ENCODE data around the gene PPRC1.

Gene PPRC1

DNA sequence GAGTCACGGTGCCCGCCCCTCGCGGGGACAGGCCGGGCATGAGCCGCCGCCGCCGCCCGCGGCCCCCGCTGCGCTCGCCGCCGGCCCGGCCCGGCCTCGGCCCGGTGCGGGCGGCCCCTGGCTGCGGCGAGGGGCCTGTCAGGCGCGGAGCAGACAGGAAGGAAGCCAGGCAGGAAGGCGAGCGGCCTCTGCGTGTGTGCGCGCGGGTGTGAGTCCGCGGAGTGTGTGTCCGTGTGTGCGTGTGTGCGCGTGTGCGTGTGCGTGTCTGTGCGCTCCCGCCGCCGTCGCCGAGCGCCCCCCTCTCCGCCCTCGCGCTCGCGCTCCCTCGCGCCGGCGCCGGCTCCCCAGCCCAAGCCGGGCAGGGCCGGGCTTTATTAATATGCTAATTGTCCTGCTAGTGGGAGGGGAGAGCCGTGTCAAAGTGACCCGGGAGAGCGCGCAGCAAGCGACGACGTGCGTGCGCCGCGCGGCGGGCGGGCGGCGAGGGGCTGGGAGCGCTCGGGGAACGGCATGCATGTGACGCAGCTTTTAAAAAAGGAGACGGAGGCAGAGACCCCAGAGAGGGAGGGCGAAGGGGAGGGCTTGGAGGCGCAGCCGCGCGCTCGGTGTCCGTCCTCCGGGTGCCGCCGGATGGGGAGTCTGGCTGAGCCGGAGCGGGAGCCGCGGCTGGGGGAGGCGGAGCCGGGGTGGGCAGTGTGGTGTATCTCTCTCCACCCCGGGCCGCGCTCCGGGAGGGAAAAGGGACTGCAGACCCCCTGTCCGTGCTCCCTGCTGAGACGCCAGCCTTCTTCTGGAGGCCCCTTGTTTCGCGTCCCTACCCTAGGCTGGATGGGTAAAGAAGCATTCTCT is 12.5 kb upstream of the PPRC1 start, which contains the start of gene LDB1:
Gene LDB1 (minus strand): TSS at position 227 of the 849 bp plus-strand sequence. CDS start 258 bp downstream, outside the sequence.
- H3K4me3 ChIP-seq (ENCODE audit: low read depth, low read length), result peak within 1 kb of the TSS; percentile 90
- no peaks in the 10 kb centered on the region for H3K9me3 ChIP-seq (ENCODE audit: control insufficient read depth, insufficient read depth, low read depth, low read length)
- H3K4me1 ChIP-seq (ENCODE audit: control insufficient read depth, insufficient read depth, low read length), result peaks cover 55% of the 10 kb centered on the region
- no peaks in the 10 kb centered on the region for H3K27me3 ChIP-seq (ENCODE audit: control insufficient read depth, insufficient read depth, low read length)
- peak within 1 kb of the TSS; percentile 91 for H3K9ac ChIP-seq (ENCODE audit: low read length)
- peak within 1 kb of the TSS; percentile 94; the same call in 1 of the 2 replicates for H3K27ac ChIP-seq (ENCODE audit: low read depth, low read length)
- no peaks in the 10 kb centered on the region for H3K36me3 ChIP-seq (ENCODE audit: control insufficient read depth, insufficient read depth, low read length)

DNA sequence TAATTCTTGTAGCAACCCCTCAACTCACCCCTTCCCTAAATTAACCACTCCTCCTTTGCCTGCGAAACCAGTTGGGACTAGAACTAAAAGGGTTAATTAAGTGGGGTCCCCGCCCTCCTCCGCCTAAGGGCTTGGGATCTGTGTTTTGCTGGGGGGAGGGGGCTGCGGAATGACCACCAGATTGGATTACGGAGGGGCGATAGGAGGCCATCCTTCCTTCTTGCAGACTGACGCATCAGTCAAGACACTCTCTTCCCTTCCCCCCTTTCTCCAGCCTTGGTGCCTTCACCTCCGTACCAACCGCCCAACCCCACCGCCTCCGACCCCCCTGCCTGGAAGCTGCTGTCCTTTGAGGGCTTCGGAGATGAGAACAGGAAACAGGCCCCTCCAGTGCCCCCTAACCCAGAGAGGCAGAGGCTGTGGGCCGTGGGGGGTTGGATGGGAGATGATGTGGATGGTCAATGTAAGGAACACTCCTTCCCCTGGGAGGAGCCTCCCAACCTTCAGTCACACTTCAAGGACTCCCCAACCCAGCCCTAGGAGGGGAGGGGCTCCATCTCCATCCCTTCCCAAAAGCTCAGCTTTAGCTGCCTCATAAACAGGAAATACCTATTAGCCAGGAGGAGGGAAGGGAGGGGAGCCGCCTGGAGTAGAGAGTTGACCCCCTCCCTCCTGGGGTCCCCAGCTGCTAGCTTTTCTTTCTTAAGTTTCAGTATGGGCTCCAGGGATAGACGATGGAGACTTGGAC is 11.7 kb upstream of the PPRC1 start:
- Histone ChIP-seq H3K9ac (ENCODE audit: low read length) (peak overlapping the region; percentile 91), H3K36me3 (ENCODE audit: control insufficient read depth, insufficient read depth, low read length) (no peaks in the 10 kb centered on the region), H3K4me3 (ENCODE audit: low read depth, low read length) (peak overlapping the region; percentile 90), H3K9me3 (ENCODE audit: control insufficient read depth, insufficient read depth, low read depth, low read length) (no peaks in the 10 kb centered on the region), H3K4me1 (ENCODE audit: control insufficient read depth, insufficient read depth, low read length) (peaks cover 48% of the 10 kb centered on the region), H3K27ac (ENCODE audit: low read depth, low read length) (peak overlapping the region; percentile 94), H3K27me3 (ENCODE audit: control insufficient read depth, insufficient read depth, low read length) (no peaks in the 10 kb centered on the region)

DNA sequence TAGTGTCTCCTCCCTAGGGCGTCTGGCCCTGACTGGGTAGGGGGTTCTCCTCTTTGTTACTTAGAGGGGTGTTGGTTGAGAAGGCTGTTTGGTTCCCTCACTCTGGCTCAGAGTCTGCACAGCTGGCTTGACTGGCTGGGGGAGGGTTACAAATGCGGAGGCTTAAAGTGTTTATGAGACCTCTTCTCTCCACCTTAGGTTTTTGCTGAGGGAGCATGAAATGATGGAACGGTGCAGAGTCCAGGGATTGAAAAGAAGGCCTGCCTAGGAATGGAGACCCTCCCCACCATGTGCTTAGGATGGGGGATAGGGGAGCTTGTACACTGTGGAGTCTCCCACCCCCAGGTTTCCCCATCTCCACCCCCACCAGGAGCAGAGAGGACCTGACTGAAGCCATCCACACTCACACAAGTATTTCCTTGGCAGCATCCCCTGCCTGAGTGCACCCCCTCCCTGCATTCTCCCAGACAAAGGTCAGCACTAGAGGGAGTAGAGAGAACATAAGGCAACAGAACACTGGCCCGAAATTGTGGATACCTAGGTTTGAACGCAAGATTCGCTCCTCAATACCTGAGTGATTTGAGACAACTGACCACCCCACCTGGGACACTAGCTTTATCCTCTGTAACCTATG is 11.0 kb upstream of the PPRC1 start:
- H3K36me3 ChIP-seq (ENCODE audit: control insufficient read depth, insufficient read depth, low read length), result no peaks in the 10 kb centered on the region
- peak overlapping the region; percentile 90 for H3K4me3 ChIP-seq (ENCODE audit: low read depth, low read length)
- H3K27ac ChIP-seq (ENCODE audit: low read depth, low read length), result peak overlapping the region; percentile 94
- H3K9me3 ChIP-seq (ENCODE audit: control insufficient read depth, insufficient read depth, low read depth, low read length), result no peaks in the 10 kb centered on the region
- peak overlapping the region; percentile 91 for H3K9ac ChIP-seq (ENCODE audit: low read length)
- H3K4me1 ChIP-seq (ENCODE audit: control insufficient read depth, insufficient read depth, low read length), result peaks cover 42% of the 10 kb centered on the region
- no peaks in the 10 kb centered on the region for H3K27me3 ChIP-seq (ENCODE audit: control insufficient read depth, insufficient read depth, low read length)

DNA sequence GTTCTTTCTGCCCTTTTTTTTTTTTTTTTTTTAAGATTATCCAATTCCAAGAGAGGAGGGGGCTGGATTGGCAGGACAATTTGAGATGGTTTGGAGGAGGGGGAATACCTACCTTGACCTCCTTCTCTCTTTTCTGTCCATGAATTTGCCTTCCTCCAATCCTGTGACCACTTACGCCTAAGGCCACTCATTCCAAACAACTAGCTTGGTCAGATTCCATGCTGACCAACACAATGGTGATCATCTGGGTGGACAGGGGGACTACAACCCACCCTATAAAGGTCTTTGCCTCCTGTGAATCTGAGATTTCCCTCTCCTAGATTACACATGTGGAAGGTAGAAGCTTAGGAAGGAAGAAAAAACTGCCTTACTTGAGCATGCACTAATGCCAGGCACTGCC is 10.4 kb upstream of the PPRC1 start:
- H3K27me3 ChIP-seq (ENCODE audit: control insufficient read depth, insufficient read depth, low read length), result no peaks in the 10 kb centered on the region
- H3K4me3 ChIP-seq (ENCODE audit: low read depth, low read length), result peak overlapping the region; percentile 90
- H3K27ac ChIP-seq (ENCODE audit: low read depth, low read length), result peak overlapping the region; percentile 94
- peak overlapping the region; percentile 91 for H3K9ac ChIP-seq (ENCODE audit: low read length)
- no peaks in the 10 kb centered on the region for H3K36me3 ChIP-seq (ENCODE audit: control insufficient read depth, insufficient read depth, low read length)
- peaks cover 36% of the 10 kb centered on the region for H3K4me1 ChIP-seq (ENCODE audit: control insufficient read depth, insufficient read depth, low read length)
- no peaks in the 10 kb centered on the region for H3K9me3 ChIP-seq (ENCODE audit: control insufficient read depth, insufficient read depth, low read depth, low read length)

DNA sequence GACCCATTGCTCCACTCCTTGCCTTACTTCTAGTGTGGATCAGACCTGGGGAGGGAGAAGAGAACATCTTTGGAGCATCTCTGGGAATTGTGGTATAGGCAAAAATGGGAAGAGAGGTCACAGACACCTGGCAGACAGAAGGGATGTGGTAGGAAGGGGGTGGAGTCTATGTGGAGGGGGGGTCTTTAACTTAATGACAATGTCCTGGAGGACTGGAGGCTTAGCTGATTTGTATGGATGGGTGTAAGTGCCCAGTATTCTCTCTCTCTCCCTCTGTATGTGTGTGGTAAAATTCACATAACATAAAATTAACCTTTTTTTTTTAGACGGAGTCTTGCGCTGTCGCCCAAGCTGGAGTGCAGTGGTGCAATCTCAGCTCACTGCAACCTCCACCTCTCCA is 9.6 kb upstream of the PPRC1 start:
- Histone ChIP-seq H3K9ac (ENCODE audit: low read length) (no peak overlapping the region), H3K27ac (ENCODE audit: low read depth, low read length) (no peak overlapping the region), H3K9me3 (ENCODE audit: control insufficient read depth, insufficient read depth, low read depth, low read length) (no peaks in the 10 kb centered on the region), H3K36me3 (ENCODE audit: control insufficient read depth, insufficient read depth, low read length) (no peaks in the 10 kb centered on the region), H3K4me1 (ENCODE audit: control insufficient read depth, insufficient read depth, low read length) (peaks cover 28% of the 10 kb centered on the region), H3K27me3 (ENCODE audit: control insufficient read depth, insufficient read depth, low read length) (no peaks in the 10 kb centered on the region), H3K4me3 (ENCODE audit: low read depth, low read length) (no peak overlapping the region)

DNA sequence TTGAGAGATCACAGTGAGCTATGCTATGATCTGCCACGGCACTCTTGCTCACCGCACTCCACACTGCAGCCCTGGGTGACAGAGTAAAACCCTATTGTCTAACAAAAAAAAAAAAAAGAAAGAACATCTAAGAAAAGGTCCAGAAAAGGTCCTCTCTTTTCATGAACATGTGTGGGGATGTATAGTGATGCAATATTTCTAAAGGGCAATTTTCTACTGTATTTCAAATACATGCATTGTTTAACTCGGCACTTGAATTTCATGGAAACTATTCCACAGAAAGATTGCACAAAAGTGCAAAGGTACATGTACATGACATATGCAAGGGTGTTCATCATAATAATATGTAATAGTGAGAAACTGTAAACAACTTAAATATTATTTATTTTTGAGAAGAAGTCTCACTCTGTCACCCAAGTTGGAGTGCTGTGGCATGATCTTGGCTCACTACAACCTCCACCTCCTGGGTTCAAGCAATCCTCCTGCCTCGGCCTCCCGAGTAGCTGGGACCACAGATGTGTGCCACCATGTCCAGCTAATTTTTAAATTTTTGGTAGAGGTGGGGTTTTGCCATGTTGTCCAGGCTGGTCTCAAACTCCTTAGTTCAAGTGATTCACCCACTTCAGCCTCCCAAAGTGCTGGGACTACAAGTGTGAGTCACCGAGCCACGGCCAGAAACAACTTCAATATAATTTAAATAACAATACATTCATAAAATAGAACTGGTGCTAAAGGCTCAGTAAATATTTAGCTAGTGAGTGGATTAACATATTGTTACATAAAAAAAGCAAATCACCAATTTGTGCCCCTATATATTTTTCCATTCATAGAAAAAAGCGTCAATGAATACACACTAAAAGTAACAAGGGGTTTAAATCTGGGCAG is 1.3 kb upstream of the PPRC1 start:
- Histone ChIP-seq H3K9me3 (ENCODE audit: control insufficient read depth, insufficient read depth, low read depth, low read length) (no peaks in the 10 kb centered on the region), H3K27me3 (ENCODE audit: control insufficient read depth, insufficient read depth, low read length) (no peaks in the 10 kb centered on the region), H3K27ac (ENCODE audit: low read depth, low read length) (peak overlapping the region; percentile 6; the same call in 1 of the 2 replicates), H3K36me3 (ENCODE audit: control insufficient read depth, insufficient read depth, low read length) (no peaks in the 10 kb centered on the region), H3K4me1 (ENCODE audit: control insufficient read depth, insufficient read depth, low read length) (peaks cover 12% of the 10 kb centered on the region), H3K9ac (ENCODE audit: low read length) (no peak overlapping the region), H3K4me3 (ENCODE audit: low read depth, low read length) (no peak overlapping the region; the same call in 1 of the 2 replicates)

DNA sequence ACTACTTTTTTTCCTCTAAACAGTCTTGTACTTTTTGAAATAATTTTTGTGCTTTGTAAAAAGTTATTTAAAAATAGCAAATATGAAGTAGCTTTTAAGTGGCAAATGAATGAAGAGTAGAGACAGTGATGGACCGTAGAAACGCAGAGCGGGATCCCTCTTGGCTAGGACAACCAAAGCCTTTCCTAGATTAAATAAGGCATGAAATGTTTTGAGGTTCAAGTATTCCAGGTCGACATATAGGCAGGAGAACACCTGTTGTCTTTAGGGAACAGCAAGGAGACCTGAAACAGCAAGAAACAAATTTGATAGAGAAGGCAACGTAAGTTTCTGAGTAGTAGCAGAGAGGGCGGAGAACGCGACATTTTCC is 662 bp upstream of the PPRC1 start:
- H3K9ac ChIP-seq (ENCODE audit: low read length), result peak overlapping the region; percentile 9
- no peaks in the 10 kb centered on the region for H3K36me3 ChIP-seq (ENCODE audit: control insufficient read depth, insufficient read depth, low read length)
- H3K4me3 ChIP-seq (ENCODE audit: low read depth, low read length), result peak overlapping the region; percentile 67
- H3K9me3 ChIP-seq (ENCODE audit: control insufficient read depth, insufficient read depth, low read depth, low read length), result no peaks in the 10 kb centered on the region
- peaks cover 15% of the 10 kb centered on the region for H3K4me1 ChIP-seq (ENCODE audit: control insufficient read depth, insufficient read depth, low read length)
- no peaks in the 10 kb centered on the region for H3K27me3 ChIP-seq (ENCODE audit: control insufficient read depth, insufficient read depth, low read length)
- H3K27ac ChIP-seq (ENCODE audit: low read depth, low read length), result peak overlapping the region; percentile 6; the same call in 1 of the 2 replicates

DNA sequence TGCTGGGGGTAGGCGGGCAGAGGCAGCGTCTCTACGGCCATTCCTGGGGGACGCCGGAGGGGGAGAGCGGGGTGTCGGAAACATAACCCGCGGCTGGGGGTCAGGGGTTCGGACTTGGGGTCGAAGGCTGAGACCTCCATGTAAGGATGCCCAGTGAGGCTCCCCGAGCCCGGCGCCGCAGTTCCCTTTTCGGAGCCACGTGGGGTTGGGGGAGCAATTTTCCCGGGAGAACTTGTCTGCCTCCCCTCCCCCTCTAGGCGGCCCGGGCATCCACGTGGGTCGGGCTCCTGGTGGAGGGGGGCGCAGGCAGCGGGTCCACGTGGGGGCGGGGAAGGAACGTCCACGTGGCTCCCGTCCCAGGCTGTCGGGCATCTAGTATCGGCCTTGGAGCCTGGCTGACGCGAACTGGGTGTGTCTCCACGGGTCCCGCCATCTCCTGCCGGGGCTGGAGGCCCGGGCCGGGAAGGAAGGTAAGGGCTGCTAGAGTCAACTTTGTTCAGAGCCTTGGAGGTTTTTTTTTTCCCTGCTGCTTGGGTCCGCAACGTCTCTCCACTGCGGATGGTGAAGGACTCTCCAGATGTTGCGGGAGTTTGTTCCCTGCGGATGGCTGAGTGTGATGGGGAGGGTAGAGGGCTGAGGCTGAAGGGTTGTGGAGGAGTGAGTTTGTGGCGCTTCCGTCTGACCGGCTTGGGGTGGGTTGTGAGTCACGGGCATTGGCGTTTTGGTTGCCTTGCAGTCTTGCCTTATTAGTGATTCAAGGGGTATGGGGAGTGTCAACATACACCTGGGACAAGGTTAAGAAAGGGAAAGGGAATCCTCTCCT is 744 bp downstream of the PPRC1 start:
- peak overlapping the region; percentile 67 for H3K4me3 ChIP-seq (ENCODE audit: low read depth, low read length)
- H3K9me3 ChIP-seq (ENCODE audit: control insufficient read depth, insufficient read depth, low read depth, low read length), result no peaks in the 10 kb centered on the region
- H3K27ac ChIP-seq (ENCODE audit: low read depth, low read length), result peak overlapping the region; percentile 94
- peak overlapping the region; percentile 98 for H3K9ac ChIP-seq (ENCODE audit: low read length)
- peaks cover 15% of the 10 kb centered on the region for H3K4me1 ChIP-seq (ENCODE audit: control insufficient read depth, insufficient read depth, low read length)
- peaks cover 12% of the 10 kb centered on the region for H3K36me3 ChIP-seq (ENCODE audit: control insufficient read depth, insufficient read depth, low read length)
- no peaks in the 10 kb centered on the region for H3K27me3 ChIP-seq (ENCODE audit: control insufficient read depth, insufficient read depth, low read length)

DNA sequence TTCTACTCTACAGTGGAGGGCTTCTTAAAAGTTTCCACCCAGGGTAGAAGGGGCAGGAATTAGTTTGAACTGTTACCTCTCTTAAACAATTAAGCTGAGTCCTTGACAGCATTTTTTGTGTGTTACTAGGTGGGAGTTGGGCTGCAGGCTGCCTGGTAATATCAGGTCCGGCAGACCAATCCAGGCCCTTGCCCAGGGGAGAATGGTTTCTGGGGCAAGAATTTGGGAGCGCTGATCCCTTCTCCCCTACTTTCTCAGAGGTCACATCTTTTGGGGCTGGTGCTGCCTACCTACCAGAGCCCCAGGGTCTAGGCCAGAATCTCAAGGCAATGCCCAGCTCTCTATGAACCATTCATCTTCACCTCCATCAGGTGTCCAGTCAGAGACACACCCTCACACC is 1.6 kb downstream of the PPRC1 start:
- no peaks in the 10 kb centered on the region for H3K27me3 ChIP-seq (ENCODE audit: control insufficient read depth, insufficient read depth, low read length)
- no peak overlapping the region for H3K27ac ChIP-seq (ENCODE audit: low read depth, low read length)
- peak overlapping the region; percentile 98 for H3K9ac ChIP-seq (ENCODE audit: low read length)
- H3K4me3 ChIP-seq (ENCODE audit: low read depth, low read length), result peak overlapping the region; percentile 67
- H3K9me3 ChIP-seq (ENCODE audit: control insufficient read depth, insufficient read depth, low read depth, low read length), result no peaks in the 10 kb centered on the region
- peaks cover 15% of the 10 kb centered on the region for H3K4me1 ChIP-seq (ENCODE audit: control insufficient read depth, insufficient read depth, low read length)
- H3K36me3 ChIP-seq (ENCODE audit: control insufficient read depth, insufficient read depth, low read length), result peaks cover 20% of the 10 kb centered on the region

Measured in HUES6 (cell line).